CD4-positive, alpha-beta T cell treated with Interferon gamma for 1 hour (primary cell): ENCODE measurements around the gene MEGF6.

ENCODE experiments used
- DNase-seq: peaks from one replicate; pipeline ENCODE4 v3.0.0-alpha.2; 2020

Gene MEGF6

GRCh38 chr1:3609016-3609768 is 2.1 kb downstream of the MEGF6 start:
- DNase-seq, result no peak

GRCh38 chr1:3608154-3608553 is 3.2 kb downstream of the MEGF6 start:
- no peak for DNase-seq

DNA sequence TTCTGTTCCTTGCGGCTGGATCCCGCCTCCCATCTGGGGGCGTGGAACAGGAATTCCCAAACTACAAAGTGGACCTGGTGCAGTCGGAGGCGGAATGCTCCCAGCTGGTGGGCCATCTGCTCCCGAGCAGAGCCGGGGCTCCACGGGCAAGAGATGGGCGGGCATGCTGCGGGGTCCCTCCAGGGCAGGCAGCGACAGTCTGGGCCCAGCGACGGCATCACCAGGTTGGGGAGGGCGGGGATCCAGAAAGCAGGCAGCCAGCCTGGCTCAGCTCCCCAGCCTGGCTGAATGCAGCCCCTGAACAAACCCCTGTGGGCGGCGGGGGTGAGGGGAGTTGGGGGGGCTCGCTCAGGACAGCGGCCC is 3.6 kb downstream of the MEGF6 start:
- no peak for DNase-seq

GRCh38 chr1:3606779-3607702 is 4.3 kb downstream of the MEGF6 start:
- DNase-seq, result no peak

- no peak for DNase-seq
These were observed 6.1 kb downstream of the MEGF6 start for GRCh38 chr1:3604997-3605823.

- DNase-seq, result no peak
These were observed 6.8 kb downstream of the MEGF6 start for GRCh38 chr1:3604468-3604974.

- no peak for DNase-seq
These were observed 7.5 kb downstream of the MEGF6 start for GRCh38 chr1:3603571-3604467.

- no peak for DNase-seq
These were observed 8.2 kb downstream of the MEGF6 start for GRCh38 chr1:3603156-3603555.

GRCh38 chr1:3602375-3602774 is 8.9 kb downstream of the MEGF6 start:
- DNase-seq, result no peak

DNA sequence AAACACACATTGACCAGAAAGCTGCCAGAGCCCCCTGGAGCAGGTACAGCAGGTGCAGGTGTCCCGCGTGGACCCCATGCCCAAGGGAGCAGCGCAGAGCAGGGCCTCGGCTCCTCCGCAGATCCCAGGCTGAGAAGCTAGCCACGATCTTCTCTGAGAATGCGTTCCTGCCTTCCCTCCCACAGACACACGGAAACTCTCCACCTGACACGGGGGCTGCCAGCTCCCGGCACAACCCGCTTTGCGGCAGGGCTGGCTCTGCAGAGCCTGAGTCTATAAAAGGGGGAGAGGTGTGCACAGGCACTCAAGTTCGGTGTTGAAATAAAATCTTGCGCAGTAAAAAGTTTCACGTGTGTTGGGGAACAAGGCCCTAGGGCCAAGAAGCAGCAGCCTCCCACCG is 9.6 kb downstream of the MEGF6 start:
- no peak for DNase-seq

- DNase-seq, result no peak
These were observed 11.0 kb downstream of the MEGF6 start for GRCh38 chr1:3600354-3600753.

- DNase-seq, result no peak
These were observed 11.5 kb downstream of the MEGF6 start for GRCh38 chr1:3599816-3600215.

DNA sequence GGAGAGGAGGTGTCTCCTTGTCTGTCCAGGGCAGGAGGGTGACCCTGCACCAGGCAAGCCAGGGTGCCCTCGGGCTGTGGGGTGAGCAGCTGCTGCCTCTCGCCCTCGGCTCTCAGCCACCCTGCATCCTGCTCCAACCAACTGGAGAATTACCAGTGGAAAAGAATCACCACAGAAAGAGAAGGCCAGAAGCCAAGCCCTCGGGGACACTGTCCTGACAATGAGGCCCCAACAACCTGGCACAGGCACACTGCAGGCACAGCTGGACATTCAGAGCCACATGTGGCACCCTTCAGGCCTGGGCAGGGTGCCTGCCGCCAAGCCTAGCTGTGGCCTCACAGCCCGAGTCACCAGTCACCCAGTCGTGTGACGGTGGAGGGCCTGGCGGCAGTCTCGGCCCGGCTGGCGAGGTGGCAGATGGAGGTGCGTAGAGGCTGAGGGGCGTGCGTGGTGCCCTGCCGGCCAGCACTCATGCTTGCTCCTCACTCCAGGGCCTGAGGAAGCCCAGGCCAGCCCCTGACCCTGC is 12.0 kb downstream of the MEGF6 start:
- no peak for DNase-seq

DNA sequence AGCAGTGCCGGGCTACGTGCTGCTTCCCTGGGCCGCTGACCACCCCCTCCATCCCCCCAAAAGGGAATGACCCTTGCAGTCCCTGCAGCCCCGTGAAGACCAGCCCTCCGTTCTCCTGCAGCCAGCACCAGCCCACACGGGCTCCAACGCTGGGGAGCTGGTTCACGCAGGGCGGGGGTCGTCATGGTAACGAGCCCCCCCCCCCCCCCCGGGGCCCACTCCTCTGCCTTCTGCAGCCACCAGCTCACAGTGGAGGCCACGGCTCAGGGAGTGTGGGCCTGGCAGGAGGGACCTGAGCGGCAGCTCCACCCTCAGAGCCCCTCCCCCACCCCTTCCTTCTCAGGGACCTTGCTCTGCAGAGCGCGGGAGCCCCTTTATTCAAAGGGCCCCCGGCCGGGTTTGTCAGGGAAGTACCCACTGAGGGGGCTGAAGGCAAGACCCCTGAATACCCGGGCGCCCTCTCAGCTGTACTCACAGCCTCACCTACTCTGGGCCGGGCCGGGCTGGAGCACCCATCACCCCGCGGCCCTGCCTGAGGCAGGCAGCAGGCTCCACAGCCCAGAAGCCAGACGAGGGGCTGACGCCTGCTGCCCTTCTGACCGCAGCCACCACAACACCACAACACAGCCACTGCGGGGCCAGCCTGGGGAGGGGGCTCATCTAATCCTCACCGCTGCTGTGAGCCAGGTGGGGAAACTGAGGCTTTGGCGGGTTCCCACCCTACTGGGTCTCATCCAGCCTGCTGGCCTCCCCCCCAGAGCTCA is 12.6 kb downstream of the MEGF6 start:
- DNase-seq, result no peak

- no peak for DNase-seq
These were observed 13.2 kb downstream of the MEGF6 start for GRCh38 chr1:3598051-3598491.

DNA sequence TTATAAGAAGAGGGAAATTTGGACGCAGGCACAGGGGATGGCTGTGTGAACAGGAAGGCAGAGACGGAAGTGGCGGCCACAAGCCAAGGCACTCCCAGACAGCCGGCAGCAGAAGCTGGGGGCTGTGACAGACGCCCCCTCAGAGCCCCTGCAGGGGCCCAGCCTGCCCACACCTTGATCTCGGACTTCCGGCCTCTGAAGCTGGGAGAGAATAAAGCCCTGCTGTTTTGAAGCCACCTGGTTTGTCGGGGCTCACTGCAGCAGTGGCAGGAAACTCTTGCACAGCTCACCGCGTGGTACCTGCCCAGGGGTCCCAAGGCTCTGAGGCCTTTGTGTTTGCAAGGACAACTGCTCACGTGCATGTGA is 13.7 kb downstream of the MEGF6 start:
- peak; percentile 31 for DNase-seq

- no peak for DNase-seq
These were observed 14.4 kb downstream of the MEGF6 start for GRCh38 chr1:3596663-3597598.

GRCh38 chr1:3595949-3596348 is 15.4 kb downstream of the MEGF6 start:
- DNase-seq, result no peak

- no peak for DNase-seq
These were observed 16.5 kb downstream of the MEGF6 start for GRCh38 chr1:3594706-3595377.
